HFFc6 (cell line): ENCODE data around the gene ECD. TPM values are rescaled to one million over a fixed set of nuclear protein-coding genes. Genes with fewer than 3 reads are reported as not detected.

Experiments used
- DNase-seq: peaks from one replicate; pipeline ENCODE4 v3.0.0-alpha.2; 2018
- H3K27ac Mint-ChIP-seq: 2 replicates; pipeline ENCODE4 v1.8.0; 2020; ENCODE audit warnings: mild to moderate bottlenecking, mixed read lengths
- H3K27me3 Mint-ChIP-seq: 2 replicates; pipeline ENCODE4 v1.8.0; 2021; ENCODE audit warnings: mild to moderate bottlenecking, moderate library complexity, mixed read lengths; ENCODE audit not compliant: insufficient read depth
- H3K36me3 Mint-ChIP-seq: 2 replicates; pipeline ENCODE4 v1.8.0; 2021; ENCODE audit warnings: low read depth, mixed read lengths
- H3K4me1 Mint-ChIP-seq: 2 replicates; pipeline ENCODE4 v1.8.0; 2020; ENCODE audit warnings: low read depth, mixed read lengths
- H3K4me3 Mint-ChIP-seq: 2 replicates; pipeline ENCODE4 v1.8.0; 2020; ENCODE audit warnings: mild to moderate bottlenecking, moderate library complexity, mixed read lengths
- H3K9me3 Mint-ChIP-seq: 2 replicates; pipeline ENCODE4 v1.8.0; 2020; ENCODE audit warnings: mild to moderate bottlenecking, mixed read lengths
- total RNA-seq, 6 experiments: library from RNA; stranded (reverse); fragmentation: NEBNext Ultra II Directional; extraction: Animal tissue kit (Norgen Biotek cat#: 25700); gene quantifications; 2 replicates in 1 of 6; 3 replicates in 5 of 6; pipeline ENCODE4 v1.2.3, GENCODE V29; 2021
- TF ChIP-seq, protein P1 (sequence below): fragments of 200-600 bp; sonication (generic); IDR thresholded peaks from 2 replicates; pipeline ENCODE4 v1.5.0; 2021; ENCODE audit warnings: antibody characterized with exemption, mild to moderate bottlenecking

Gene ECD
- total RNA-seq, 6 experiments from 2014 or later: 31.3 to 39.0 (median 33.6) TPM

- no peak for DNase-seq
- peak overlapping the region; percentile 100 for H3K4me3 Mint-ChIP-seq
- TF ChIP-seq, protein P1, sequence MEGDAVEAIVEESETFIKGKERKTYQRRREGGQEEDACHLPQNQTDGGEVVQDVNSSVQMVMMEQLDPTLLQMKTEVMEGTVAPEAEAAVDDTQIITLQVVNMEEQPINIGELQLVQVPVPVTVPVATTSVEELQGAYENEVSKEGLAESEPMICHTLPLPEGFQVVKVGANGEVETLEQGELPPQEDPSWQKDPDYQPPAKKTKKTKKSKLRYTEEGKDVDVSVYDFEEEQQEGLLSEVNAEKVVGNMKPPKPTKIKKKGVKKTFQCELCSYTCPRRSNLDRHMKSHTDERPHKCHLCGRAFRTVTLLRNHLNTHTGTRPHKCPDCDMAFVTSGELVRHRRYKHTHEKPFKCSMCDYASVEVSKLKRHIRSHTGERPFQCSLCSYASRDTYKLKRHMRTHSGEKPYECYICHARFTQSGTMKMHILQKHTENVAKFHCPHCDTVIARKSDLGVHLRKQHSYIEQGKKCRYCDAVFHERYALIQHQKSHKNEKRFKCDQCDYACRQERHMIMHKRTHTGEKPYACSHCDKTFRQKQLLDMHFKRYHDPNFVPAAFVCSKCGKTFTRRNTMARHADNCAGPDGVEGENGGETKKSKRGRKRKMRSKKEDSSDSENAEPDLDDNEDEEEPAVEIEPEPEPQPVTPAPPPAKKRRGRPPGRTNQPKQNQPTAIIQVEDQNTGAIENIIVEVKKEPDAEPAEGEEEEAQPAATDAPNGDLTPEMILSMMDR: no peak; the same call in 1 of the 2 replicates
These were observed 626 bp upstream of the ECD start for GRCh38 chr10:73168465-73168803.

GRCh38 chr10:73167458-73167782 is 388 bp downstream of the ECD start:
- Mint-ChIP-seq H3K4me1 (peaks cover 40% of the 10 kb centered on the region), H3K9me3 (peaks cover 12% of the 10 kb centered on the region), H3K27me3 (peaks cover 3% of the 10 kb centered on the region), H3K27ac (peak overlapping the region; percentile 100), H3K4me3 (peak overlapping the region; percentile 100), H3K36me3 (peaks cover 30% of the 10 kb centered on the region)
- TF ChIP-seq, protein P1: no peak
- no peak for DNase-seq

More at GRCh38 chr10:73168465-73168803, 626 bp upstream of the ECD start:
- Mint-ChIP-seq H3K9me3 (peaks cover 12% of the 10 kb centered on the region), H3K27ac (peak overlapping the region; percentile 100), H3K27me3 (peaks cover 3% of the 10 kb centered on the region), H3K4me1 (peaks cover 31% of the 10 kb centered on the region), H3K36me3 (peaks cover 23% of the 10 kb centered on the region)

- peaks cover 12% of the 10 kb centered on the region for H3K9me3 Mint-ChIP-seq
- peaks cover 44% of the 10 kb centered on the region for H3K4me1 Mint-ChIP-seq
- DNase-seq: no peak
- peak overlapping the region; percentile 100 for H3K4me3 Mint-ChIP-seq
- peaks cover 3% of the 10 kb centered on the region for H3K27me3 Mint-ChIP-seq
- TF ChIP-seq, protein P1: no peak
- H3K36me3 Mint-ChIP-seq: peaks cover 34% of the 10 kb centered on the region
- peak overlapping the region; percentile 100 for H3K27ac Mint-ChIP-seq
These were observed 836 bp downstream of the ECD start for GRCh38 chr10:73166972-73167371.

GRCh38 chr10:73163096-73163495 is 4.7 kb downstream of the ECD start:
- H3K4me3 Mint-ChIP-seq: peak overlapping the region; percentile 37
- peak; percentile 23 for DNase-seq
- TF ChIP-seq, protein P1: no peak
- H3K27ac Mint-ChIP-seq: peak overlapping the region; percentile 84
- peaks cover 55% of the 10 kb centered on the region for H3K4me1 Mint-ChIP-seq
- peaks cover 37% of the 10 kb centered on the region for H3K36me3 Mint-ChIP-seq
- H3K9me3 Mint-ChIP-seq: peaks cover 12% of the 10 kb centered on the region
- peaks cover 3% of the 10 kb centered on the region for H3K27me3 Mint-ChIP-seq

DNA sequence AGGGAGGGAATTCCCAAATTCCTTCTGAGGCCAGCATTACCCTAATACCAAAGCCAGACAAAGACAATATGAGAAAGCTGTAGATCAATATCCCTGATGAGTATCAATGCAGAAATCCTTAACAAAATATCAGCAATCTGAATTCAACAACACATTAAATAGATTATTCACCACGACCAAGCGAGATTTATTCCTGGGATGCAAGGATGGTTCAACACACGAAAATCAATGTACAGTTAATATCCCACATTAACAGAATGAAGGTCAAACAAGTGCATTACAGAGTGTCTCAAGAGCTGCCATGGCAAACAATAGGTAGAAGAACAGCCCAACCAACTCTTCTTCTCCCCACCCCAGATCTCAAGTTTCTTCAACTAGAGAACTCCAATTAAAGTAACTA is 6.1 kb downstream of the ECD start:
- no peak for DNase-seq
- Mint-ChIP-seq H3K4me1 (peaks cover 45% of the 10 kb centered on the region), H3K27ac (peak overlapping the region; percentile 3; the same call in 1 of the 2 replicates), H3K9me3 (no peaks in the 10 kb centered on the region), H3K27me3 (no peaks in the 10 kb centered on the region), H3K36me3 (peaks cover 25% of the 10 kb centered on the region), H3K4me3 (no peak overlapping the region)
- TF ChIP-seq, protein P1: no peak

- Mint-ChIP-seq H3K27me3 (no peaks in the 10 kb centered on the region), H3K36me3 (peaks cover 22% of the 10 kb centered on the region), H3K27ac (no peak overlapping the region), H3K4me3 (no peak overlapping the region), H3K4me1 (peaks cover 40% of the 10 kb centered on the region), H3K9me3 (no peaks in the 10 kb centered on the region)
- DNase-seq: no peak
- TF ChIP-seq, protein P1: no peak
These were observed 6.7 kb downstream of the ECD start for GRCh38 chr10:73161079-73161478.
